ENCODE measurements around the gene CD59.

DNA sequence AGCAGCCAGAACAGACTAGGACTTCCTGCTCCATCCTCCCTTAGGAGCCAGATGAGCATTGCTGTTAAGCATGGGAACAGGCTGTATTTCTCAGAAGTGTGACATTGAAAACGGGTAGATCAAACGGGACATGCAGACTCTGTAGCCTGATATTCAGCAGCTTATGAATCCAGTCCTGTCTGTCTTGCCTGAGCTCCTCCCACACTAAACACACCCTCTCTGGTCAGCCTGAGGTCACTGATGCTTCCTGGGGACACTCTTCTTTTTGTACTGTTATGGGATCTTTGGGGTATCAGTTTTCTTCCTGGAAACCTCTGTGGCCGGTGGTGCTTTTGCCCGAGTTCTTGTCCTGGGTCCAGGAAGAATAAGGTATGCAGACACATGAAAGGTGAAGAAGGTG lies 71.4 kb downstream of the CD59 start:
- TF ChIP-seq, protein P1, sequence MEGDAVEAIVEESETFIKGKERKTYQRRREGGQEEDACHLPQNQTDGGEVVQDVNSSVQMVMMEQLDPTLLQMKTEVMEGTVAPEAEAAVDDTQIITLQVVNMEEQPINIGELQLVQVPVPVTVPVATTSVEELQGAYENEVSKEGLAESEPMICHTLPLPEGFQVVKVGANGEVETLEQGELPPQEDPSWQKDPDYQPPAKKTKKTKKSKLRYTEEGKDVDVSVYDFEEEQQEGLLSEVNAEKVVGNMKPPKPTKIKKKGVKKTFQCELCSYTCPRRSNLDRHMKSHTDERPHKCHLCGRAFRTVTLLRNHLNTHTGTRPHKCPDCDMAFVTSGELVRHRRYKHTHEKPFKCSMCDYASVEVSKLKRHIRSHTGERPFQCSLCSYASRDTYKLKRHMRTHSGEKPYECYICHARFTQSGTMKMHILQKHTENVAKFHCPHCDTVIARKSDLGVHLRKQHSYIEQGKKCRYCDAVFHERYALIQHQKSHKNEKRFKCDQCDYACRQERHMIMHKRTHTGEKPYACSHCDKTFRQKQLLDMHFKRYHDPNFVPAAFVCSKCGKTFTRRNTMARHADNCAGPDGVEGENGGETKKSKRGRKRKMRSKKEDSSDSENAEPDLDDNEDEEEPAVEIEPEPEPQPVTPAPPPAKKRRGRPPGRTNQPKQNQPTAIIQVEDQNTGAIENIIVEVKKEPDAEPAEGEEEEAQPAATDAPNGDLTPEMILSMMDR (IDR thresholded peaks at IDR 0.05 in 4 of 5, conservative IDR thresholded peaks at IDR 0.05 in 1 of 5): no peak
- no peak for TF ChIP-seq POLR2A (IDR thresholded peaks at IDR 0.05)
